T-helper 9 cell (primary cell): ENCODE data around the gene CAV1.

Source experiments
- DNase-seq: peaks from one replicate; pipeline ENCODE4 v3.0.0-alpha.2; 2020

Gene CAV1

DNA sequence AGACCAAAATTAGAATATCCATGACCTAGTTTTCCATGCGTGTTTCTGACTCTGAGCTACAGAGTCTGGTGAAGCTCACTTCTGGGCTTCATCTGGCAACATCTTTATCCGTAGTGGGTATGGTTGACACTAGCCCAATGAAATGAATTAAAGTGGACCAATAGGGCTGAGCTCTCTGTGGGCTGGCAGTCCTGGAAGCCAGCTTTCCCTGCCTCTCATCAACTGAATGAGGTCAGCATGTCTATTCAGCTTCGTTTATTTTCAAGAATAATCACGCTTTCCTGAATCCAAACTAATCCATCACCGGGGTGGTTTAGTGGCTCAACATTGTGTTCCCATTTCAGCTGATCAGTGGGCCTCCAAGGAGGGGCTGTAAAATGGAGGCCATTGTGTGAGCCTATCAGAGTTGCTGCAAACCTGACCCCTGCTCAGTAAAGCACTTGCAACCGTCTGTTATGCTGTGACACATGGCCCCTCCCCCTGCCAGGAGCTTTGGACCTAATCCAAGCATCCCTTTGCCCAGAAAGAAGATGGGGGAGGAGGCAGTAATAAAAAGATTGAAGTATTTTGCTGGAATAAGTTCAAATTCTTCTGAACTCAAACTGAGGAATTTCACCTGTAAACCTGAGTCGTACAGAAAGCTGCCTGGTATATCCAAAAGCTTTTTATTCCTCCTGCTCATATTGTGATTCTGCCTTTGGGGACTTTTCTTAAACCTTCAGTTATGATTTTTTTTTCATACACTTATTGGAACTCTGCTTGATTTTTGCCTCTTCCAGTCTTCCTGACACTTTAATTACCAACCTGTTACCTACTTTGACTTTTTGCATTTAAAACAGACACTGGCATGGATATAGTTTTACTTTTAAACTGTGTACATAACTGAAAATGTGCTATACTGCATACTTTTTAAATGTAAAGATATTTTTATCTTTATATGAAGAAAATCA lies 35.5 kb downstream of the CAV1 start:
- no peak for DNase-seq

DNA sequence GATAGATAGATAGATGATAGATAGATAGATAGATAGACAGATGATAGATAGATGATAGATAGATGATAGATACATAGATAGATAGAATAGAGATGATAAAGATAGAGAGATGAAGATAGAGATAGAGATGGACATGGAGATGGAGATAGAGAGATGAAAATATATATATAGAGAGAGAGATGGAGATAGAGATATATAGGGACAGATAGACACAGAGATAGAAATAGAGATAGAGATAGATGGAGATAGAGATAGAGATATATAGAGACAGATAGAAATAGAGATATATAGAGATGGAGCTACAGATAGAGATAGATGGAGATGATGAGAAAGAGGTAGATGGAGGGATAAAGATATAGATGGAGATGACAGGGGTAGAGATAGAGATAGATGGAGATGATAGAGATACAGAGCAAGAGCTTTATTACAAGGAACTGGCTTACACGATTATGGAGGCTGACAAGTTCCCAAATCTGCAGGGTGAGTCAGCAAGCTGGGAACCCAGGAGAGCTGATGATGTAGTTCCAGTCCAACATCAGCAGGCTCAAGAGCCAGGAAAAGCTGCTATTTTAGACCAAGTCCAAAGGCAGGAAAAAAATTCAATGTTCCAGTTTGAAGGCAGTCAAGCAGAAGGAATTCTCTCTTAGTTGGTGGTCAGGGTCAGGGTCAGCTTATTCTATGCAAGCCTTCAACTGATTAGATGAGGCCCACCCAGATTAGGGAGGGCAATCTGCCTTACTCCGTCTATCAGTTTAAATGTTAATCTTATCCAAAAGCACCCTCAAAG lies 37.1 kb downstream of the CAV1 start:
- no peak for DNase-seq

DNA sequence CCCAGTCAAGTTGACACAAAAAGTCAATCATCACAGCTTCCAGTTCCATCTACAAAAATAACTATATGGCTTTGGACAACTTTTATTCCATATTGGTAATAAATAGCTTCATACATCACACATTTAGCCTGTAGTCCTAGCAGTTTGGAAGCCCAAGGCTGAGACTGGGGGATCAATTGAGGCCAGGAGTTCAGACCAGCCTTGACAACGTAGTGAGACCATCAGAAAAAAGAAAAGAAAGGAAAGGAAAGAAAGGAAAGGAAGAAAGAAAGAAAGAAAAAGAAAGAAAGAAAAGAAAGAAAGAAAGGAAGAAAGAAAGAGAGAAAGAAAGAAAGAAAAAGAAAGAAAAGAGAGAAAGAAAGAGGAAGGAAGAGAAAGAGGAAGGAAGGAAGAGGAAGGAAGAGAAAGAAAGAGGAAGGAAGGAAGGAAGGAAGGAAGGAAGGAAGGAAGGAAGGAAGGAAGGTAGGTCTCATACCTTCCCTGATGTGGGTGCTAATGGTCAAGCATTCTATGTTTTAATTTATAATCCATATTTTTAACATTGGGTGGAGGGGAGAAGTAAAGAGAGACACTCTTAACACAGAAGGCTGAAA lies 37.8 kb downstream of the CAV1 start:
- DNase-seq, result no peak

DNA sequence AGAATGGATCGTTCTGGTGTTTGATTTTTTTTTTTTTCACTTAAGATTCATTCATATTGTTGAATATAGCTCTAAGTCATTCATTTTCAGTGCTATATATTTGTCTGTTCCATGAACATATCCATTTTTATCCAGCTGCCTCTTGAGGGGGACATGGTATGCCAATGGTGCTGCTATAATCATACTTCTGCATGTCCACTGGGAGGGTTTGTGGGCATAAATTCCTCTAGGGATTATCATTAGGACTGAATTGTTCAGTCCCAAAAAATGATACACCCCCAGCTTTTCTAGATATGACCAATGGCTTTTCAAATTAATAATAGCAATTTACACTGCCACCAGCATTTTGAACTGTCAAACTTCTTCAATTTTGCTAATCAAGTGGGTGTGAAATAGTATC lies 41.1 kb downstream of the CAV1 start:
- DNase-seq, result no peak

DNA sequence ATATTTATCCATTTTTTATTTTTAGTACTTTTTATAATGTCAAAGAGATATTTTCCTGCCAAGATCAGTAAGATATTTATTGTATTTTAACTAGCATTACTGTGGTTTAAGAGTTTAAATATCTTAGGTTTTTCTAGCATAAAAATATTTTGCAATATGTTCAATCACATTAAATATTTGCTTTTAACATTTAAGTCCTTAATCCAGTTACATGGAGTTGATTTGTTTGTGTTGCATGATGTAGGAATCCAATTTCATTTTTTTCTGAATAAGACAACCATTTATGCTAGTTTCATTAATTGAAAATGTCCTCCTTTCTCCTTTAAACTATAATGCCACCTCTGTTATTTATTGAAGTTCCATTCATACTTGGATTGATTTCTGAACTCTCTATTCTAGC lies 41.8 kb downstream of the CAV1 start:
- DNase-seq, result no peak

DNA sequence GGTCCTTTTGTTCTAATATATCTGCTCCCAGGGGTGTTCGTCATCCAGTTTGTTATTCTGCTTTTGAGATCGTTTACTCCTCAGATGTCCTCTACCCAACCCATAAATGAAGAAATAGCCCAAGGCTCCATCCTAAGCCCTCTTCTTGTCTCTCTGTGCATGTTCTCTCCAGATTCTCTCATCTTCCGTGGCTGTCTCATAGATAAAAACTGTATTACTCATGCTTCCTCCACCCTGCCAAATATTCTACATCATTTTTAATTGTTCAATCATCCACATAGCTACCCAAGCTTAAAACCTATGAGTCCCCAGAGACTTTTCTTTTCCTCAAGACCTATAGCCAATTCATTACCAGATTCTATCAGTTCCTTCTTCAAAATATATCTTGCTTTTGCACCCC lies 44.9 kb downstream of the CAV1 start:
- DNase-seq, result no peak

DNA sequence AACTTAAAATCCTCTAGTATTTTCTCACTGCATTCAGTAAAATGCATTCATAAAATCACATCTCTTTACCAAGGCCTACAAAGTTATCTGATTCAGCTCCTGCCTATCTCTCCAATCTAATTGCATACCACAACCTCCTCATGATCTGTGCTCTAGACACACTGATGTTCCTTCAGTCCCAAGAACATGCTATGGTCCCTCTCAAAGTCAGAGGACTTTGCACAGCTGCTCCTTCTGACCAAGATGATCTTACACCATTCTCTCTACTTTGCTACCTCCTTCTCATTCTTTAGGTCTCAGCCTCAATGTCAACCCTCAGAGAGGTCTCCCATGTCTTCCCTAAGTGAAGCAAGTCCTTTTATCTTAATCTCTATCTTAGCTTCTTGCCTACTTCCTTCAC lies 45.5 kb downstream of the CAV1 start:
- DNase-seq, result no peak

DNA sequence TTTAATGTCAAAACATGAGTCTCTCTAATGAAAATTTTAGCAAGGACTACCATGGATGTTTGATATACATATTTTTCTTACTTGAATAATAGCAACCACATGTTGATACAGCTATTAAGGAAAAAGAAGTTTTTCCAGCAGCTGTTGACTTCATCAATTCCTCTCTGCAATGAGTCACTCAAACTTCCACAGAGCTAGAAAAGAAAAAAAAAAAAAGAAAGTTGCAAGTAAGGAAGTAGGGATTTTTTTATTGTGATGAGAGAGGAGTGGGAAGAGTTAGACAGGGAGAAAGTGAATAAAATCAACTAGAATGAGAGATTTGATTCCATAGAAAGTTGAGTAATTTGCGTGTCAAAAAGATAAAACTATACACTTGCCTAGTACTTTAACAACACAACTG lies 46.2 kb downstream of the CAV1 start:
- DNase-seq, result no peak

DNA sequence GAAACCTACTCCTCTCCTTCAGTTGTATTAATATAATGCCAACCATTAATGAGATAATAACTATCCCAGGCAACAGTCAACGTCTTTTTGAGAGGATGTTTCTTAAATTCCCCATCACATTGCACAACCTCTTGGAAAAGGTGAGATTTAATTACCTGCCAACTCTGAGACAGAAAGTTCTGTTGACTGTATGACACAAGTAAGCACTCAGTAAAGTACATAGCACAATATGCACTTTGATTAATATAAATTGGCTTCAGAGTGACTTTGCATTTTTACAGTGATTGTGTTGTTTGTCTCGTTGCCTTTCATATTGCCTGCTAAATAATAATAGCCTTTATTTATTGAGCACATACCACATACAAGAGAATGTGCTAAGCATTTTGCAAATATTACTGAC lies 46.7 kb downstream of the CAV1 start:
- no peak for DNase-seq

DNA sequence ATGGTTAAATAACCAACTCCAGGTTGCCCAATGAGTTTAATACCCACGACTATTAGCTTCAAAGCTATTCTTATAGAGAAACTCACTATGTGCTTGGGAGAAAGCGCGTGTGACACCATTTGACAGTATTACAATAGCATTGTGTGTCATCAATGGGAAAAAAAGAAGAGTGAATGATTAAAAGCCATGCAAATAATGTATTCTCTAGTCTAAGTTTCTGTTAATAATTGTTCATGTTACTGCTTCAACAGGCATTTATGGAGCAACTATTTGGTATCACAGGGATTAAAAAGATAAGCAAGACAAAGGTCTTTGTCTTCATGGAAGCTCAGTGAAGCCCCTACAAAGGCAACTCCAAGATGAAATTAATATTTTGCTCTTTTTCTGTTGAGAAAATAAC lies 47.2 kb downstream of the CAV1 start:
- no peak for DNase-seq

DNA sequence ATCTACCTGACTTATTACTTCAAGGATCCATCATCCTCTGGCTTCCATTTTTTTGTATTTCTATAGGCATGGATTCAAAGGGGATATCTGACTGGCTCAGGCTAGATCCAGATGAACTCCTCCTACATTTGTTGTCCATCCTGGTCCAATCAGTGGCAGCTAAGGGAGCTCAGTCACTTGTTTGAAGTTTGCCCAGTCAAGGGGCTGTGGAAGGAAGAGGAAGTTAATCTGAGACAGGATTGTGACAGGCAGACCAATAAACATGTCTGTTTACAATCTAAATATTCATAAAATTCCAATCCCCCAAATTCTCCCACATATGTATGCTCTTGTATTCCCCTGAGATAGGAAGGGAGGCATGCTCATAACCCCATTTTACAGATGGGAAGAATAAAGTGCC lies 48.7 kb downstream of the CAV1 start:
- DNase-seq, result no peak

DNA sequence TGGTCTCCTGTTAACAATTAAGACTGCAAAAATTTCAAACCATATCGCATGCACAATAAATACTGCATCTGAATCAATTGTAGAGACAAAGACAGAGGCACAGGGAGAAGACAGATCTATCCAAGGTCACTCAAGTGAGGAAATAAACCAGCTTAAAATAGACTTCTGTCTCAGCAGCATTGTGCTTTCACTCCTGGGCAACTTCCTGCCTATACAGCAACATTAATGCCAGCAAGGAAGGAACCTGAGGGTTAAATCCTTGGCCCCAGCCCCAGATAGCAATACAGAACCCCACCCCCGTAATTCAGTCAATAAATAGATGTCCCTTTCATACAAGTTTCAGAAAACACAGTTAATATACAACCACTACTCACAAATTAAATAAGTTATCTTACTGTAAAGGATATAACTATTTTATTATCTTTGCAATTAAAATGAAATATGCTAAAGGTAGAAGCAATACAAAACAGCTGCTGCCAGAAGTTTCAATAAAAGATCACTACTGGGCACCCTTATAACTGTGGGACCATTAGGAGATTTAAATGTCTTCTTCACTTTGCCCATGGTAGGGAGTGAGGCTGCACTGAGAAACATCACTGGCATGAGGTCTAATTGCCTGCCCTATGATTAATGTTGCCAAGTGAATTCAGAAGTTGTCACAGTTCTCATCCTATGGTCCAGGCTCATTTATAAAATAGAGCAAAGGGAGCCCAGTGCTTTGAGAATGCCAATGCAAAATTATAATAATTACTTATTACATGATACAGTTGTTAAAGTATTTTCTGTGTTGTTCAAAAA lies 49.4 kb downstream of the CAV1 start:
- no peak for DNase-seq

DNA sequence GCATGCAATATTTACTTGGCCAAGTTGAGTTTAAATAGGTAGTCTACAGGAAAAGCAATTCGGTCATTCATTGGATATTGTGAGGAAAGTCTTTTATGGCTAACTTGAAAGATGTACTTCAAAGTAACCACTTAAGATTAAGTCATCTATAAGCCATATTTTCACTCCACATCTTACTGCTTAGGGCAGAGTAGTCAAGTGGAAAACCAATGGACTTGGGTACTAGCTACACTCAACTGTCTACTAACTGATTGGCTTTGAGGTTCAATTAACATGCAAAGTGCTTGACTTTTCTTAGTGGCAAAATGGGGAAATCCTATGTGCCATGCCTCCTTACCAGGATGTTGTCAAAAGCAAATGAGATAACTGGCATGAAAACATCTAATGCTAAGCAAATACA lies 51.0 kb downstream of the CAV1 start:
- no peak for DNase-seq

DNA sequence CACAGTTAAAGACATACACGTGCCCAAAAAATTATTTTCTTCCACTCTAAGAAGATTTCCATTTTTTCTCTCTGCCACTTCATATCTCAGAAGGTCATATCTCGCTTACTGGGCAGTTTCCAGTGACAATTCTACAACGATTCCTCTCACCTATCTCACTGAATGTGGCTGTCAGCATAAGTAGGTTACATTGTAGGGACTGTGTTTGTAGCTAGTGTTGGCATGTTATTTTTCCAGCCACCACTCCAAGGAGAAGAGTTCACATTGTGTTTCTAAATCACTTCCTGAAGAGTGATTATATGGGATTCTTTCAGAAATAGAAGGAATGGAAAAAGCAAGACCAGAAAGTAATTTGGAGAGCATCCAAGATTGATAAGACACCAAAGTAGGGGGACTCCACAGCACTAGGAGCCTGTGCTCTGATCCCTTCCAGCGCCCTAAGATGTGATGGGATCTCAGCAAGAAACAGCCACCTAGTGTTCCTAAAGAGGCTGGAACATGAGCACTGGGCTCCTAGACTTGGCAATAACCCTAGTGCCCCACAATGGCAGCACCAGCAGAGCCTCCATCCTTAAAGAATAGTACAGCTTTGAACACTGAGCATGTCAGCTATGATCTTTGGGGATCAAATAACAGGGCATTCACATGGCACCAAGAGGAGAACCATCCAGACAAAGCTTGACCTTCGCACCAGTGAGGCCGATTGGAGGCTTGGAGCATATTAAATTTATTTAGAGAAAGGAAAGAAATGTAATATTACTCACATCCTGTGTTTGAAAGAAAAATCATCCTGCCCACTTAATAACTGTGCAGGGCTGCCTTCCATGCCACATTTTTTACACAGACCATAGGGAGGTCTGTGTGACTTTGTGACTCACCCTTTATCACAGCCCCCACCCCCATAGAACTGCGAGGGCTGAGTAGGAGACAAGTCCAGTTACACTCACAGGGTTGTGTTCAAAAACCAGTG lies 51.8 kb downstream of the CAV1 start:
- DNase-seq, result no peak

DNA sequence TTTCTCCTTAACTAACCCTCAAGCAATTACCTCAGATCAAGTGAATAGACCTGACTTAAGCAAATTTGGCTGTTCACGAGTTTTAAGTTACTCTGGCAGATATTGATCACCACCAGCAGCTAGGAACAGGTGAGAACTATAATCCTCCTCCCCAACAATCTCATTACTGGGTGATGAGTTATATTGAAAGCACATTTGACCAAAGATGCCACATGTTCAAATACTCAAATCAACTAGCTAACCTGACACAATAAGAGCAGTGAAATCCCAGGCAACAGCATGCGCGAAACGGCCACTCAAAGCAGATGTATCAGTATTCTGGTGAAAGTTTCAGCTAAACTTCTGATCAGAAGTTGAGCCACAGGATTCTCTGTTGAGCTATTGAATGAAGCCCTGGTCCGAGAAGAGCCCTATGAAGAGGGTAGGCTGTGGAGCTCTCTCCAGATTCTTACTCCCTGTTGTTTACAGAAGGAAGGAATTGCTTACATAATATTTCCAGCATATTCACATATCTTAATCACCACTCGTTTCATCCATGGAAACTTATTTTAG lies 52.6 kb downstream of the CAV1 start:
- no peak for DNase-seq

DNA sequence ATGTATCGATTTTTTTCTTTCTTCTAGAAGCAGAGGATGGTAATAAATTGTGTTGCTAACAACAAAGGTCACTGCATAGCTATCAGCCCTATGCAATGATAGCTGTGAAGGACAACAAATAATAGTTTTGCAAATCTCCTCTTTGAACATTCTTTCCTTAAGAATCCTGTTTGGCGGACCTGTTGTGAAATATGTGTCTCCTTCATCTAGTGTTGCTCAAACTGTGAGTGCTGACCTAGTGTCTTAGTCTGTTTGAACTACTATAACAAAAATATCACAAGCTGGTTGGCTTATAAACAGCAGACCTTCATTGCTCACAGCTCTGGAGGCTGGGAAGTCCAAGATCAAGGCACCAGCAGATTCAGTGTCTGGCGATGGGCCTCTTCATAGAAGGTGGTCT lies 53.7 kb downstream of the CAV1 start:
- DNase-seq, result no peak

DNA sequence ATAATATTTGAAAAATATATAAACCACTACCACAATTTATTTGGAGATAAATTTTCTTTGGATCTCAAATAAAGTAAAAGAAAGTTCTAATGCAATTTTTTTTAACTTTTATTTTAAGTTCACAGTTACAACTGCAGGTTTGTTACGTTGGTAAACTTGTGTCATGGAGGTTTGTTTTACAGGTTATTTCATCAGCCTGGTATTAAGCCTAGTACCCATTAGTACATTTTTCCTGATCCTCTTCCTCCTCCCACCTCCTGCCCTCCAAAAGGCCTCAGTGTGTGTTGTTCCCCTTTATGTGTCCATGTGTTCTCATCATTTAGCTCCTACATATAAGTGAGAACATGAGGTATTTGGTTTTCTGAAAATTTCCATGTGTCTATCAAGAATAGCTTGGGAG lies 54.5 kb downstream of the CAV1 start:
- no peak for DNase-seq

DNA sequence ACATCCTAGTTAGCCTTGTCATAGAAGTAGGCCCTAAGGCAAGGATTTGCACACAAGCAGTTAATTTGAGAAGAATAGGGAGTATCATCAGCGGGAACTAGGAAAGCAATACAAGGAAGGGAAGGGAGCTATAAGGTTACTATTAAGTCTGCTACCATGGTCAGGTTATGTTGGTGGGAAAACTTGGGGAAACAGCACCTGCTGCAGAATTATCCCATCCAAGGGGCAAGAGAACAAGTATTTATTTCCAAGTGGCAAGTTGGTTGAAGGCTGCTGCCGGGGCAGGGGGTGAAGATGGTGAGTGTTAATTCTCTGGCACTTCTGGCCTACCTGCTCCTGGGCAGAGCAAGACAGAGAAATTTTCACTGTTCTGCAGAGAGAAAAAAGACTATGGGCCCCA lies 55.0 kb downstream of the CAV1 start:
- DNase-seq, result no peak

DNA sequence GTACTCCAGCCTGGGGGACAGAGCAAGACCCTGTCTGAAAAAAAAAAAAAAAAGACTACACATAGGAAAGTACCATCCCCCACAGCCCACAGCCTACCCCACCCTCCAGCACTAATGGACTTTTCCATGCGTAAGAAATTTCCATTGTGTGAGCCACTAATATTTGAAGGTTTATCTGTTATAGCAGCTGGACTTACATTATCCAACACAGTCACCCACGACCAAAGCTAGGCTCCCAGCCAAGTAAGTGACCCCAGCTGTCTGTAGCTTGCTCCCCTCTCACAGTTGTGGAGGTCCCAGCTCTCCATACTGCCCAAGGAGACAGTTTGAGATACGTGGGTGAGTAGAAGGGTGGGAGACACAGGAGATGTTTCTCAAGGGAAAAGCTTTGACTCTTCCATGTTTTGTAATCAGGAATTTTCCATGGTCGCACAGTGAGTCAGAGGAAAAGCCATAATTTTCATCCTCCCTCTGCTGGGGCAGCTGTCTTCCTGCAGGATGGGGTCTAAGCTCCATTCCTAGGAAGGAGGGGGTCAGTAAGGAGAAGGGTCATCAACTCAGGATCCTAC lies 57.4 kb downstream of the CAV1 start:
- no peak for DNase-seq

DNA sequence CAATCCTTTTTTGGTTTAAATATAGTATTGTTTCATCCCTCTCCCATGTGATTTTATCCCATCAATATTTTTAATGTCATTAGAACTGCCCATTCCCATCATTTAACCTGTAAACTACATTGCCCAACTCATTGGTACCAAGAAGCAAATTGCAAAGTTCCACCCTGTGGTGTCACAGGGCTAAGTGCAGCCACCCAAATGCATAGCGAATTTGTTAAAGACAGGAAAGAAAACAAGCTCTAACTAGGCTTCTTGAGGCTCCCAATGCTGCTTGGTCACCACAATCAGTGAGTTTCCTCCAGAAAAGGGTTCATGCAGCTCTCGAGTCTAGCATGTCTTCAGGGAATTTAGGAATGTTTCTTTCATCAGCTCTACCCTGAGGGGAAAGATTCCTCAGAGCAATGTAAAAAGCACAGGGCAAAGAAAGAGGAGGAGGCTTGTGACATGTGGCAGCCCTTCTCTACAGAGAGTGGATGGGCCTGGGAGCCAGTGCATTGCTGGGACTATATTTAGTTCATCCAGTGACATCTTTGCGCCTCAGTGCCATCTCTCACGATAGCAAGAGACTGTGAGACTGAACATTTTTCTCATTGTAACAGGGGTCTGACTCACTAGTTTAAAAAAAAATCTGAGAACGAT lies 58.1 kb downstream of the CAV1 start:
- no peak for DNase-seq
